B cell (primary cell): ENCODE measurements around the gene THY1.

Source experiments
- EZH2 ChIP-seq: IDR thresholded peaks from 2 replicates; pipeline ENCODE4 v1.6.1; 2012; ENCODE audit warnings: borderline replicate concordance, low read depth, mild to moderate bottlenecking, moderate library complexity, low read length; ENCODE audit not compliant: insufficient read depth, poor library complexity, severe bottlenecking
- TF ChIP-seq, protein P1 (sequence below): fragments of 200-600 bp; IDR thresholded peaks from one replicate; pipeline ENCODE4 v1.8.0; 2022; ENCODE audit warnings: antibody characterized with exemption, mild to moderate bottlenecking

DNA sequence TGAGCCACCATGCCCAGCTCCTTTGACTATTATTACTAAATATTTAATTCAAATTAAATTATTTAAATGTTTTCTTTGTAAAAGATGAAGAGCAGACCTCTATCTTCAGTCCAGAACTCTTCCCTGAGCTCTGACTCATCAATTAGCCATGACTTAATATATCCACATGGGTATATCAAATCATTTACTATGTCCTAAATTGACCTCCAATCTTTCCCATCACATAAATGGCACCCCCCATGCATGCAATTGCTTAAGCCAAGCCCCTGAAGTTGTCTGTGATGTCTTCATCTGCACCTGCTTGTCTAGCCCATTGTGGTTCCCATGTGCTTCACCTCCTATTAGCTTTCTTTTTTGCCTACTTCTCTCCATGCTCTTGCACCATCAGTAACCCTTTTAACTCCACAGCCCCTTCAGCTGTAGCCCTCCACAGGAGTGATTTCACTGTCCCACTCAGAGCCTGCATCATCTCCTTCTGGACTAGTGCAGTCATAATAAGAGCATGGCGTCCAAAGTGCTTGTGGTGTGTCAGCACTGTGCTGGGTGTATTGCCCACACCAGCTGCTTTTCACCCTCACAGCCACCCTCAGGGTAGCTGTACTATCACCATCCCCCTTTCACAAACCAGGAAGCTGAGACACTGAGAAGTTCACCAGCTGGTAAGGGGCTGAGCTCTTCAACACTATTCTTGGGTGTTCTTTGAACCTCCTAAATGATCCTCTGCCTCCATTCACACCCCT is 11.8 kb upstream of the THY1 start:
- TF ChIP-seq, protein P1, sequence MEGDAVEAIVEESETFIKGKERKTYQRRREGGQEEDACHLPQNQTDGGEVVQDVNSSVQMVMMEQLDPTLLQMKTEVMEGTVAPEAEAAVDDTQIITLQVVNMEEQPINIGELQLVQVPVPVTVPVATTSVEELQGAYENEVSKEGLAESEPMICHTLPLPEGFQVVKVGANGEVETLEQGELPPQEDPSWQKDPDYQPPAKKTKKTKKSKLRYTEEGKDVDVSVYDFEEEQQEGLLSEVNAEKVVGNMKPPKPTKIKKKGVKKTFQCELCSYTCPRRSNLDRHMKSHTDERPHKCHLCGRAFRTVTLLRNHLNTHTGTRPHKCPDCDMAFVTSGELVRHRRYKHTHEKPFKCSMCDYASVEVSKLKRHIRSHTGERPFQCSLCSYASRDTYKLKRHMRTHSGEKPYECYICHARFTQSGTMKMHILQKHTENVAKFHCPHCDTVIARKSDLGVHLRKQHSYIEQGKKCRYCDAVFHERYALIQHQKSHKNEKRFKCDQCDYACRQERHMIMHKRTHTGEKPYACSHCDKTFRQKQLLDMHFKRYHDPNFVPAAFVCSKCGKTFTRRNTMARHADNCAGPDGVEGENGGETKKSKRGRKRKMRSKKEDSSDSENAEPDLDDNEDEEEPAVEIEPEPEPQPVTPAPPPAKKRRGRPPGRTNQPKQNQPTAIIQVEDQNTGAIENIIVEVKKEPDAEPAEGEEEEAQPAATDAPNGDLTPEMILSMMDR, result no peak
- TF ChIP-seq EZH2, result no peak
